Activated B cell treated with CpG ODN at 0.5 μM for 24 hours (primary cell): ENCODE data around the gene THSD8. TPM values are rescaled to one million over a fixed set of nuclear protein-coding genes. Genes with fewer than 3 reads are reported as not detected.

Experiments used
- ATAC-seq: fragments of 200-7000 bp; cut with Tn5 transposase; one replicate; pipeline ENCODE4 v1.10.0; 2021; ENCODE audit warnings: low read depth, mild to moderate bottlenecking, moderate library complexity
- CTCF ChIA-PET: fragments of 350-600 bp; sonication (Branson Sonifier 250); formaldehyde crosslinking; loops from one replicate; lab custom pipeline; 2021; ENCODE audit warnings: antibody characterized with exemption; lab: Charles Lee
- POLR2A ChIA-PET: fragments of 350-600 bp; sonication (Branson Sonifier 250); formaldehyde crosslinking; loops from one replicate; lab custom pipeline; 2021; ENCODE audit warnings: antibody characterized with exemption; lab: Charles Lee
- DNase-seq: peaks from one replicate; pipeline ENCODE4 v3.0.0; 2022
- H3K27ac Mint-ChIP-seq: one replicate; pipeline ENCODE4 v1.8.0; 2020; ENCODE audit warnings: mixed read lengths
- H3K27me3 Mint-ChIP-seq: one replicate; pipeline ENCODE4 v1.8.0; 2021; ENCODE audit warnings: mixed read lengths
- H3K36me3 Mint-ChIP-seq: one replicate; pipeline ENCODE4 v1.8.0; 2021; ENCODE audit warnings: low read depth, mixed read lengths
- H3K4me1 Mint-ChIP-seq: one replicate; pipeline ENCODE4 v1.8.0; 2021; ENCODE audit warnings: mixed read lengths
- H3K4me3 Mint-ChIP-seq: one replicate; pipeline ENCODE4 v1.8.0; 2020; ENCODE audit warnings: mild to moderate bottlenecking, mixed read lengths
- H3K9me3 Mint-ChIP-seq: one replicate; pipeline ENCODE4 v1.8.0; 2020; ENCODE audit warnings: mixed read lengths
- CTCF ChIP-seq: fragments of 200-600 bp; IDR thresholded peaks from one replicate; pipeline ENCODE4 v1.8.0; 2022; ENCODE audit warnings: antibody characterized with exemption, mild to moderate bottlenecking
- intact Hi-C: fragments of 100-400 bp; cut with micrococcal nuclease; formaldehyde crosslinking; loops from one replicate; pipeline ENCODE4 v1.15.1; 2024
- total RNA-seq: library from RNA; stranded (reverse); gene quantifications from 2 replicates; pipeline ENCODE4 v1.2.3, GENCODE V29; 2022

Gene THSD8
- total RNA-seq, 1 donor from 2014 or later = 2.3 TPM

- intact Hi-C loops = no loop called here
- Mint-ChIP-seq H3K9me3 (no peaks in the 10 kb centered on the region), H3K27ac (no peak overlapping the region), H3K36me3 (peaks cover 7% of the 10 kb centered on the region), H3K4me1 (peaks cover 46% of the 10 kb centered on the region), H3K4me3 (no peak overlapping the region), H3K27me3 (no peaks in the 10 kb centered on the region)
- ChIA-PET POLR2A (interaction anchor here (13.2 kb wide), 1 partner anchor 7 kb away, joined by 909 read pairs; the partner anchor contains the start of gene HOOK2), CTCF (interaction anchor here (4.3 kb wide), 1 partner anchor 8 kb away, joined by 43 read pairs; no protein-coding TSS in a partner anchor)
- TF ChIP-seq CTCF = no peak
- ATAC-seq (no peak), DNase-seq (no peak)
Measured at GRCh38 chr19:12785431-12786031, 16.3 kb upstream of the THSD8 start.

- H3K36me3 Mint-ChIP-seq = peaks cover 9% of the 10 kb centered on the region
- intact Hi-C loops = no loop called here
- peak overlapping the region; percentile 41 for H3K4me3 Mint-ChIP-seq
- ChIA-PET POLR2A (interaction anchor here (1.5 to 13.2 kb wide), 2 partner anchors 8 to 9 kb away, joined by 8 to 909 read pairs; partner anchors contain the start of gene HOOK2), CTCF (interaction anchor here (0.7 to 4.3 kb wide), 3 partner anchors 9 to 61 kb away, joined by 3 to 43 read pairs (median 3); no protein-coding TSS in a partner anchor)
- peak; percentile 56 for DNase-seq
- no peak for TF ChIP-seq CTCF
- no peaks in the 10 kb centered on the region for H3K27me3 Mint-ChIP-seq
- ATAC-seq = no peak
- no peak overlapping the region for H3K27ac Mint-ChIP-seq
- H3K9me3 Mint-ChIP-seq = no peaks in the 10 kb centered on the region
- H3K4me1 Mint-ChIP-seq = peaks cover 51% of the 10 kb centered on the region
Measured at GRCh38 chr19:12786141-12786870, 15.6 kb upstream of the THSD8 start.

- Mint-ChIP-seq H3K4me1 (peaks cover 44% of the 10 kb centered on the region), H3K27ac (no peak overlapping the region), H3K36me3 (peaks cover 12% of the 10 kb centered on the region), H3K9me3 (no peaks in the 10 kb centered on the region), H3K4me3 (no peak overlapping the region), H3K27me3 (no peaks in the 10 kb centered on the region)
- ChIA-PET CTCF (interaction anchor here (0.7 to 4.3 kb wide), 3 partner anchors 9 to 61 kb away, joined by 3 to 43 read pairs (median 3); no protein-coding TSS in a partner anchor), POLR2A (interaction anchor here (1.3 to 13.2 kb wide), 3 partner anchors 9 to 53 kb away, joined by 3 to 909 read pairs (median 8); partner anchors contain the start of genes HOOK2 and TRIR)
- intact Hi-C loops = no loop called here
- TF ChIP-seq CTCF = no peak
- no peak for ATAC-seq
- DNase-seq = no peak
Measured at GRCh38 chr19:12786952-12787351, 14.9 kb upstream of the THSD8 start.

- no peak for ATAC-seq
- intact Hi-C loops = no loop called here
- no peaks in the 10 kb centered on the region for H3K9me3 Mint-ChIP-seq
- no peak for TF ChIP-seq CTCF
- H3K4me3 Mint-ChIP-seq = no peak overlapping the region
- no peaks in the 10 kb centered on the region for H3K27me3 Mint-ChIP-seq
- H3K36me3 Mint-ChIP-seq = peaks cover 12% of the 10 kb centered on the region
- peak overlapping the region; percentile 99 for H3K27ac Mint-ChIP-seq
- CTCF ChIA-PET = interaction anchor here (1.0 to 4.3 kb wide), 2 partner anchors 10 to 60 kb away, joined by 3 to 43 read pairs; no protein-coding TSS in a partner anchor
- POLR2A ChIA-PET = interaction anchor here (1.3 to 13.2 kb wide), 3 partner anchors 8 to 53 kb away, joined by 3 to 909 read pairs (median 8); partner anchors contain the start of genes HOOK2 and TRIR
- DNase-seq = no peak
- peaks cover 39% of the 10 kb centered on the region for H3K4me1 Mint-ChIP-seq
Measured at GRCh38 chr19:12787458-12787857, 14.4 kb upstream of the THSD8 start.
